Peyer's patch (tissue), 4 donors: ENCODE results near the gene LCK.

Source experiments
- POLR2A ChIP-seq, 2 donors: fragments of 450-650 bp; IDR thresholded peaks; one replicate each; pipeline ENCODE4 v1.5.1; 2017; ENCODE audit warnings: antibody characterized with exemption in 2 of 2, mild to moderate bottlenecking in 2 of 2, moderate library complexity in 2 of 2
- TF ChIP-seq, protein P1 (sequence below), 6 experiments: fragments of 450-650 bp in 4 of 6; fragments of 200-600 bp in 2 of 6; sonication (generic) in 1 of 6; IDR thresholded peaks; one replicate each; pipeline ENCODE4 v1.5.1; 2017 to 2019; ENCODE audit warnings: antibody characterized with exemption in 6 of 6, mild to moderate bottlenecking in 3 of 6, moderate library complexity in 1 of 6

DNA sequence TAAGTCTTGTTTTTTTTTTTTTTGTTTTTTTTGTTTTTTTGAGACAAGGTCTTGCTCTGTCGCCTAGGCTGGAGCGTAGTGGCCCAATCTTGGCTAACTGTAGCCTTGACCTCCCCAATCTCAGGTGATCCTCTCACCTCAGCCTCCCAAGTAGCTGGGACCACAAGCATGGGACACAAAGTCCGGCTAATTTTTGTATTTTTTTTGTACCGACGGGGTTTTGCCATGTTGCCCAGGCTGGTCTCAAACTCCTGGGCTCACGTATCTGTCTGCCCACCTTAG is 6.1 kb downstream of the LCK start:
- TF ChIP-seq POLR2A (IDR thresholded peaks at IDR 0.05), result no peak
- TF ChIP-seq, protein P1, sequence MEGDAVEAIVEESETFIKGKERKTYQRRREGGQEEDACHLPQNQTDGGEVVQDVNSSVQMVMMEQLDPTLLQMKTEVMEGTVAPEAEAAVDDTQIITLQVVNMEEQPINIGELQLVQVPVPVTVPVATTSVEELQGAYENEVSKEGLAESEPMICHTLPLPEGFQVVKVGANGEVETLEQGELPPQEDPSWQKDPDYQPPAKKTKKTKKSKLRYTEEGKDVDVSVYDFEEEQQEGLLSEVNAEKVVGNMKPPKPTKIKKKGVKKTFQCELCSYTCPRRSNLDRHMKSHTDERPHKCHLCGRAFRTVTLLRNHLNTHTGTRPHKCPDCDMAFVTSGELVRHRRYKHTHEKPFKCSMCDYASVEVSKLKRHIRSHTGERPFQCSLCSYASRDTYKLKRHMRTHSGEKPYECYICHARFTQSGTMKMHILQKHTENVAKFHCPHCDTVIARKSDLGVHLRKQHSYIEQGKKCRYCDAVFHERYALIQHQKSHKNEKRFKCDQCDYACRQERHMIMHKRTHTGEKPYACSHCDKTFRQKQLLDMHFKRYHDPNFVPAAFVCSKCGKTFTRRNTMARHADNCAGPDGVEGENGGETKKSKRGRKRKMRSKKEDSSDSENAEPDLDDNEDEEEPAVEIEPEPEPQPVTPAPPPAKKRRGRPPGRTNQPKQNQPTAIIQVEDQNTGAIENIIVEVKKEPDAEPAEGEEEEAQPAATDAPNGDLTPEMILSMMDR (IDR thresholded peaks at IDR 0.05), result no peak
